ENCODE data around the gene DCAF12L2.

- TF ChIP-seq, protein P1, sequence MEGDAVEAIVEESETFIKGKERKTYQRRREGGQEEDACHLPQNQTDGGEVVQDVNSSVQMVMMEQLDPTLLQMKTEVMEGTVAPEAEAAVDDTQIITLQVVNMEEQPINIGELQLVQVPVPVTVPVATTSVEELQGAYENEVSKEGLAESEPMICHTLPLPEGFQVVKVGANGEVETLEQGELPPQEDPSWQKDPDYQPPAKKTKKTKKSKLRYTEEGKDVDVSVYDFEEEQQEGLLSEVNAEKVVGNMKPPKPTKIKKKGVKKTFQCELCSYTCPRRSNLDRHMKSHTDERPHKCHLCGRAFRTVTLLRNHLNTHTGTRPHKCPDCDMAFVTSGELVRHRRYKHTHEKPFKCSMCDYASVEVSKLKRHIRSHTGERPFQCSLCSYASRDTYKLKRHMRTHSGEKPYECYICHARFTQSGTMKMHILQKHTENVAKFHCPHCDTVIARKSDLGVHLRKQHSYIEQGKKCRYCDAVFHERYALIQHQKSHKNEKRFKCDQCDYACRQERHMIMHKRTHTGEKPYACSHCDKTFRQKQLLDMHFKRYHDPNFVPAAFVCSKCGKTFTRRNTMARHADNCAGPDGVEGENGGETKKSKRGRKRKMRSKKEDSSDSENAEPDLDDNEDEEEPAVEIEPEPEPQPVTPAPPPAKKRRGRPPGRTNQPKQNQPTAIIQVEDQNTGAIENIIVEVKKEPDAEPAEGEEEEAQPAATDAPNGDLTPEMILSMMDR (IDR thresholded peaks at IDR 0.05) = no peak
- no peak for TF ChIP-seq POLR2A (IDR thresholded peaks at IDR 0.05)
- TF ChIP-seq POLR2AphosphoS5 (IDR thresholded peaks at IDR 0.05) = no peak
These were observed 1.2 kb downstream of the DCAF12L2 start for GRCh38 chrX:126164689-126165400.

Data from breast epithelium (tissue), 3 donors.